Measurements from ENCODE around the gene VGLL3. TPM values are rescaled to one million over a fixed set of nuclear protein-coding genes. Genes with fewer than 3 reads are reported as not detected.

The VGLL3 gene
- total and polyA plus RNA-seq, 2 of the 4 experiments (the other 2 are of a cell fraction), result 46.2 to 97.3 TPM

DNA sequence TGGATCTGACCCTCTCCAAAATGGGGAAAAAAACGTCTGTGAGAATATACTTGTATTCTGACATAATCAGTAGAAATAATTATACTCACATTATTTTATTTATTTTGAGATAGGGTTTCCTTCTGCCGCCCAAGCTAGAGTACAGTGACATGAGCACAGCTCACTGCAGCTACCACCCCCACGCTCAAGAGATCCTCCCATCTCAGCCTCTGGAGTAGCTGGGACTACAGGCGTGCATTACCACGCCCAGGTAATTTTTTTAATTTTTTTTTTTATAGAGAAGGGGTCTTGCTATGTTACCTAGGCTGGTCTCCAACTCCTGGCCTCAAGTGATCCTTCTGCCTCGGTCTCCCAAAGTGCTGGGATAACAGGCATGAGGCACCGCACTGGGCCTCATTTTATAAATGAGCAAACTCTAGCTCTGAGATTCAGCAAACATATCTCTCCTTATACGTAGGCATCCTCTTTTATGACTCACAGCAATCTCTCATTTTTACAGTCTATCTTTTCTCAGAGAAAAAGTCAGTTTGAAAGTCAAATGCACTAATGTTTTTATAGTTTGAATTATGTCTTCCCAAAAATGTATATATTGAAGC, 989 bp upstream of the VGLL3 start:
- 83% methylated on average over 2 of the region's 8 CpGs; no CpG with 5 or more reads in 1 of the 2 experiments for WGBS, 2 experiments (ENCODE audit: extremely low coverage in 2 of 2, insufficient read length in 1 of 2)
- Histone ChIP-seq H3K4me1 (ENCODE audit: control insufficient read depth, insufficient read depth, low read length) (peaks cover 14% of the 10 kb centered on the region), H2BK120ac (ENCODE audit: low read depth, low read length) (peak overlapping the region; percentile 92), H3K56ac (ENCODE audit: extremely low read depth, insufficient read depth, low read length) (peak overlapping the region; percentile 79; the same call in 1 of the 2 replicates), H2BK20ac (ENCODE audit: low read depth, low read length) (peak overlapping the region; percentile 75), H2AK5ac (ENCODE audit: low read depth, low read length) (peak overlapping the region; percentile 38; the same call in 1 of the 2 replicates), H3K9ac (ENCODE audit: low read depth, low read length) (peak overlapping the region; percentile 75; the same call in 1 of the 2 replicates), H2BK5ac (ENCODE audit: low read depth, low read length, poor library complexity, severe bottlenecking) (peak overlapping the region; percentile 94), H3K18ac (ENCODE audit: low read depth, low read length) (peak overlapping the region; percentile 69), H3K14ac (replicated peaks; ENCODE audit: low read depth, low read length) (peak overlapping the region; percentile 77; the same call in 1 of the 2 replicates), H3K36me3 (ENCODE audit: control insufficient read depth, insufficient read depth, low read length) (no peaks in the 10 kb centered on the region), H2AFZ (replicated peaks; ENCODE audit: low read length, poor library complexity) (no peak overlapping the region), H3K4ac (ENCODE audit: low read depth, low read length) (peak overlapping the region; percentile 84), H4K20me1 (ENCODE audit: insufficient read depth, low read length) (no peaks in the 10 kb centered on the region), H3K4me2 (ENCODE audit: low read depth, low read length) (peak overlapping the region; percentile 84), H3K9me1 (ENCODE audit: insufficient read depth, low read length) (no peaks in the 10 kb centered on the region), H3K23ac (ENCODE audit: low read depth, low read length) (peak overlapping the region; percentile 92; the same call in 1 of the 2 replicates), H2BK15ac (ENCODE audit: low read depth, low read length) (peak overlapping the region; percentile 78; the same call in 2 of the 3 replicates), H2AK9ac (replicated peaks; ENCODE audit: low read depth, low read length, poor library complexity) (peak overlapping the region; percentile 67), H4K8ac (ENCODE audit: low read depth in 2 of 2, low read length in 2 of 2) (peak overlapping the region; percentile 38 to 80; a peak in 3 of 4 replicates), H3K27me3 (ENCODE audit: control insufficient read depth, insufficient read depth, low read length) (no peaks in the 10 kb centered on the region), H4K91ac (ENCODE audit: insufficient read depth, low read depth, low read length) (peak overlapping the region; percentile 79), H3K27ac (ENCODE audit: insufficient read depth, low read length) (peak overlapping the region; percentile 65), H3K4me3 (ENCODE audit: insufficient read depth, low read depth, low read length) (peak overlapping the region; percentile 99), H3K79me1 (ENCODE audit: low read depth in 1 of 2, low read length in 2 of 2) (peaks cover 0 to 12% of the 10 kb centered on the region in 2 experiments; a peak in 2 of 4 replicates), H3K9me3 (ENCODE audit: control insufficient read depth, insufficient read depth, low read length) (no peaks in the 10 kb centered on the region), H4K5ac (ENCODE audit: low read depth, low read length) (no peak overlapping the region)
- POLR2A ChIA-PET (ENCODE audit: unreplicated experiment), result no interaction called here
- dilution Hi-C loops (cut with HindIII; ENCODE audit: low sequenced_read_pairs, unreplicated experiment), result no loop called here
- TF ChIP-seq FOS (IDR thresholded peaks at IDR 0.05; ENCODE audit: low read depth, low read length) (peak; percentile 41), BHLHE40 (IDR thresholded peaks at IDR 0.05; ENCODE audit: low read depth, low read length) (no peak), RAD21 (IDR thresholded peaks at IDR 0.05; ENCODE audit: low read length) (no peak), CHD1 (IDR thresholded peaks at IDR 0.05; ENCODE audit: low read depth, low read length) (no peak), MAZ (IDR thresholded peaks at IDR 0.05; ENCODE audit: borderline replicate concordance, low read depth, low read length) (no peak), NFE2L2 (IDR thresholded peaks at IDR 0.05; ENCODE audit: low read depth, low read length) (no peak), MXI1 (IDR thresholded peaks at IDR 0.05; ENCODE audit: borderline replicate concordance, low read depth, low read length) (no peak), POLR2A (IDR thresholded peaks at IDR 0.05; ENCODE audit: low read depth, low read length) (peak; percentile 40; the same call in 1 of the 2 replicates)
- TF ChIP-seq, protein P1, sequence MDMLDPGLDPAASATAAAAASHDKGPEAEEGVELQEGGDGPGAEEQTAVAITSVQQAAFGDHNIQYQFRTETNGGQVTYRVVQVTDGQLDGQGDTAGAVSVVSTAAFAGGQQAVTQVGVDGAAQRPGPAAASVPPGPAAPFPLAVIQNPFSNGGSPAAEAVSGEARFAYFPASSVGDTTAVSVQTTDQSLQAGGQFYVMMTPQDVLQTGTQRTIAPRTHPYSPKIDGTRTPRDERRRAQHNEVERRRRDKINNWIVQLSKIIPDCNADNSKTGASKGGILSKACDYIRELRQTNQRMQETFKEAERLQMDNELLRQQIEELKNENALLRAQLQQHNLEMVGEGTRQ (IDR thresholded peaks at IDR 0.05; ENCODE audit: low read depth, low read length), result no peak
- TF ChIP-seq, protein P2, sequence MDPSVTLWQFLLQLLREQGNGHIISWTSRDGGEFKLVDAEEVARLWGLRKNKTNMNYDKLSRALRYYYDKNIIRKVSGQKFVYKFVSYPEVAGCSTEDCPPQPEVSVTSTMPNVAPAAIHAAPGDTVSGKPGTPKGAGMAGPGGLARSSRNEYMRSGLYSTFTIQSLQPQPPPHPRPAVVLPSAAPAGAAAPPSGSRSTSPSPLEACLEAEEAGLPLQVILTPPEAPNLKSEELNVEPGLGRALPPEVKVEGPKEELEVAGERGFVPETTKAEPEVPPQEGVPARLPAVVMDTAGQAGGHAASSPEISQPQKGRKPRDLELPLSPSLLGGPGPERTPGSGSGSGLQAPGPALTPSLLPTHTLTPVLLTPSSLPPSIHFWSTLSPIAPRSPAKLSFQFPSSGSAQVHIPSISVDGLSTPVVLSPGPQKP (IDR thresholded peaks at IDR 0.05; ENCODE audit: borderline replicate concordance, low read depth, low read length), result no peak
- TF ChIP-seq, protein P3, sequence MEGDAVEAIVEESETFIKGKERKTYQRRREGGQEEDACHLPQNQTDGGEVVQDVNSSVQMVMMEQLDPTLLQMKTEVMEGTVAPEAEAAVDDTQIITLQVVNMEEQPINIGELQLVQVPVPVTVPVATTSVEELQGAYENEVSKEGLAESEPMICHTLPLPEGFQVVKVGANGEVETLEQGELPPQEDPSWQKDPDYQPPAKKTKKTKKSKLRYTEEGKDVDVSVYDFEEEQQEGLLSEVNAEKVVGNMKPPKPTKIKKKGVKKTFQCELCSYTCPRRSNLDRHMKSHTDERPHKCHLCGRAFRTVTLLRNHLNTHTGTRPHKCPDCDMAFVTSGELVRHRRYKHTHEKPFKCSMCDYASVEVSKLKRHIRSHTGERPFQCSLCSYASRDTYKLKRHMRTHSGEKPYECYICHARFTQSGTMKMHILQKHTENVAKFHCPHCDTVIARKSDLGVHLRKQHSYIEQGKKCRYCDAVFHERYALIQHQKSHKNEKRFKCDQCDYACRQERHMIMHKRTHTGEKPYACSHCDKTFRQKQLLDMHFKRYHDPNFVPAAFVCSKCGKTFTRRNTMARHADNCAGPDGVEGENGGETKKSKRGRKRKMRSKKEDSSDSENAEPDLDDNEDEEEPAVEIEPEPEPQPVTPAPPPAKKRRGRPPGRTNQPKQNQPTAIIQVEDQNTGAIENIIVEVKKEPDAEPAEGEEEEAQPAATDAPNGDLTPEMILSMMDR (conservative IDR thresholded peaks at IDR 0.05; ENCODE audit: low read depth, low read length), result no peak
- in situ Hi-C loops (cut with MboI; ENCODE audit: low sequenced_read_pairs), result loop anchor here (5.0 to 25.0 kb wide), 2 partner anchors 90 to 1145 kb away; partner anchors contain the start of gene C3orf38
- no peak for ATAC-seq (ENCODE audit: low read depth)
- CTCF ChIA-PET, result no interaction called here
- intact Hi-C loops (cut with micrococcal nuclease), result loop anchor here (1.0 to 5.0 kb wide), 3 partner anchors 55 to 199 kb away; no protein-coding TSS in a partner anchor
- no TSS peak for BruUV-seq (replicated peaks)
- peak; percentile 60 for DNase-seq
